Small intestine (tissue), 7 donors: ENCODE results near the gene MRO. TPM values are rescaled to one million over a fixed set of nuclear protein-coding genes. Genes with fewer than 3 reads are reported as not detected.

Source experiments
- DNase-seq, 2 donors: peaks; one replicate each; pipeline versions ENCODE4 v3.0.0 to v3.0.0-alpha.2; 2013
- FAIRE-seq: peaks from 2 replicates; lab custom pipeline; 2012; peaks lifted over from hg19 to GRCh38; lab: Jason Lieb, UNC
- H3K27ac ChIP-seq, 3 donors: one replicate each; pipeline ENCODE4 v1.5.1; 2013; ENCODE audit warnings: low read length in 2 of 3, mild to moderate bottlenecking in 2 of 3, control low read depth in 1 of 3, inconsistent platforms in 1 of 3, low read depth in 1 of 3, moderate library complexity in 1 of 3
- H3K27me3 ChIP-seq, 3 donors: one replicate each; pipeline ENCODE4 v1.6.1; 2013; ENCODE audit warnings: low read length in 3 of 3, inconsistent platforms in 1 of 3; ENCODE audit not compliant: control insufficient read depth in 3 of 3, insufficient read depth in 3 of 3
- H3K36me3 ChIP-seq, 3 donors: one replicate each; pipeline ENCODE4 v1.6.1; 2013; ENCODE audit warnings: low read length in 3 of 3, inconsistent platforms in 1 of 3, low read depth in 1 of 3, mild to moderate bottlenecking in 1 of 3, moderate library complexity in 1 of 3; ENCODE audit not compliant: control insufficient read depth in 3 of 3, insufficient read depth in 2 of 3
- H3K4me1 ChIP-seq, 3 donors: one replicate each; pipeline ENCODE4 v1.6.1; 2013; ENCODE audit warnings: low read length in 2 of 3, inconsistent platforms in 1 of 3, low read depth in 1 of 3, mild to moderate bottlenecking in 1 of 3, moderate library complexity in 1 of 3; ENCODE audit not compliant: control insufficient read depth in 3 of 3, insufficient read depth in 2 of 3
- H3K4me3 ChIP-seq, 3 donors: one replicate each; pipeline ENCODE4 v1.5.1; 2013; ENCODE audit warnings: low read length in 3 of 3, control low read depth in 1 of 3, inconsistent platforms in 1 of 3, low read depth in 1 of 3, mild to moderate bottlenecking in 1 of 3, moderate library complexity in 1 of 3
- H3K9me3 ChIP-seq, 2 donors: one replicate each; pipeline ENCODE4 v1.6.1; 2013; ENCODE audit warnings: low read depth in 1 of 2, low read length in 1 of 2; ENCODE audit not compliant: control insufficient read depth in 2 of 2, insufficient read depth in 1 of 2
- WGBS, 3 donors: extraction: QIAGEN DNeasy Blood & Tissue Kit; methylation state at CpG; one replicate each; pipeline ENCODE4 v1.1.7; 2013; 5-methylcytosine and 5-hydroxymethylcytosine counted together
- polyA plus RNA-seq, 4 donors: library from polyadenylated mRNA; stranded (reverse) in 3 of 4; unstranded in 1 of 4; fragments of 200-250 nt in 3 of 4; fragments of 120-200 nt in 1 of 4; gene quantifications; one replicate each; pipeline versions ENCODE4 v1.2.1 to v1.2.3, GENCODE V29; 2013
- donor health status: healthy with polysubstance abuse.
- donor health status: control.
- donor health status: control.
- donor health status: Bipolar disorder and iron deficiency.
- donor health status: healthy.

The MRO gene
- polyA plus RNA-seq, 4 donors = 2.9 to 19.2 (median 7.7) TPM

GRCh38 chr18:50751490-50751889, 68.3 kb downstream of the MRO start:
- H3K9me3 ChIP-seq = peaks cover 0 to 8% of the 10 kb centered on the region in 2 donors
- H3K36me3 ChIP-seq = no peaks in the 10 kb centered on the region
- WGBS, 3 donors = 50 to 83% (median 60%) methylated on average over 5 of the region's 5 CpGs
- H3K27me3 ChIP-seq = no peaks in the 10 kb centered on the region
- no peak overlapping the region for H3K4me3 ChIP-seq
- H3K27ac ChIP-seq = no peak overlapping the region
- DNase-seq (no peak), FAIRE-seq (no peak)
- no peaks in the 10 kb centered on the region for H3K4me1 ChIP-seq

- FAIRE-seq (no peak), DNase-seq (no peak)
- Histone ChIP-seq H3K4me1 (no peaks in the 10 kb centered on the region), H3K4me3 (no peak overlapping the region), H3K27ac (no peak overlapping the region), H3K9me3 (peaks cover 0 to 8% of the 10 kb centered on the region in 2 donors), H3K27me3 (no peaks in the 10 kb centered on the region), H3K36me3 (no peaks in the 10 kb centered on the region)
- 65 to 89% (median 82%) methylated on average over 2 of the region's 2 CpGs for WGBS, 3 donors
These were observed 69.3 kb downstream of the MRO start for GRCh38 chr18:50750546-50750945.

DNA sequence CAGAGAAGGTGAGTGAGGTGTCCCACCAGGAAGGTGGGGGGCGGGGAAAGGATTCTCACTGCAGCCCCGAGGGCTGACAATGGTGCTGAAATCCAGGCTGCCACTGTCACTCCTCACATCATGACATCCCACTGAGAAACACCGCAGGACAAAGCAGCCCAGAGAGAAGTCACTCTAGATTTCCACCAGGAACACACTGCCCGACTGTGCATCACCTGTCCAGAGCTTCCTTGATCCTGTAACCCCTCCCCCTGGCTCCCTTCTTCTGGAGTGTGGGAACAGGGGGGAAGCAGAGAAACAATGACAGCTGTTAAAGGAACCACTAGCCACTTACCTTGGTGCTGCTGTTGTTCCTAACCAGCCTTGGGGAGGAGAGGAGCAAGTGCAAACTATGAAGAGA, 69.9 kb downstream of the MRO start:
- FAIRE-seq (no peak), DNase-seq (no peak)
- H3K27me3 ChIP-seq = no peaks in the 10 kb centered on the region
- WGBS, 3 donors = 60 to 73% (median 68%) methylated on average over 4 of the region's 4 CpGs
- H3K9me3 ChIP-seq = peaks cover 0 to 8% of the 10 kb centered on the region in 2 donors
- H3K27ac ChIP-seq = no peak overlapping the region
- H3K36me3 ChIP-seq = no peaks in the 10 kb centered on the region
- no peak overlapping the region for H3K4me3 ChIP-seq
- no peaks in the 10 kb centered on the region for H3K4me1 ChIP-seq

DNA sequence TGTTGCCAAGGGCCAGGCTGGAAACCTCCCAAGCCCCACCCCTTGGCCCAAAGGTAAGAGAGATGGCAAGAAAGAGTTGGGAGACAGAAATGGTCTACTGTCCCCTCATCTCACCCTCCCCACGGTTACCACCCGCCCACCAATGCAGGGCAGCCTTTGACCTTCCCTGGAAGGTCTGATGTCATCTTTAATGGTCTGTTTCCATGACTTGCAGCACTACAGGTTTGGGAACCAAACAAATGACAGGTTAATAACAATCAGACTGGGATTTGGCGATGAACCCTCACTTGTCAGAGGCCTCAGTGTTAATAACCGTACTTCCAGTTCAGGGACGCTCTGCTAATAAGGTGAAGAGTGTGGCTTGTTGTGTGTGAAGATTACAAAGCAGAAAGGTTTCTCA, 70.4 kb downstream of the MRO start:
- DNase-seq (no peak), FAIRE-seq (no peak)
- Histone ChIP-seq H3K4me1 (no peaks in the 10 kb centered on the region), H3K9me3 (peaks cover 0 to 10% of the 10 kb centered on the region in 2 donors), H3K4me3 (no peak overlapping the region), H3K27ac (no peak overlapping the region), H3K27me3 (no peaks in the 10 kb centered on the region), H3K36me3 (no peaks in the 10 kb centered on the region)
- 58 to 80% (median 76%) methylated on average over 5 of the region's 5 CpGs for WGBS, 3 donors

DNA sequence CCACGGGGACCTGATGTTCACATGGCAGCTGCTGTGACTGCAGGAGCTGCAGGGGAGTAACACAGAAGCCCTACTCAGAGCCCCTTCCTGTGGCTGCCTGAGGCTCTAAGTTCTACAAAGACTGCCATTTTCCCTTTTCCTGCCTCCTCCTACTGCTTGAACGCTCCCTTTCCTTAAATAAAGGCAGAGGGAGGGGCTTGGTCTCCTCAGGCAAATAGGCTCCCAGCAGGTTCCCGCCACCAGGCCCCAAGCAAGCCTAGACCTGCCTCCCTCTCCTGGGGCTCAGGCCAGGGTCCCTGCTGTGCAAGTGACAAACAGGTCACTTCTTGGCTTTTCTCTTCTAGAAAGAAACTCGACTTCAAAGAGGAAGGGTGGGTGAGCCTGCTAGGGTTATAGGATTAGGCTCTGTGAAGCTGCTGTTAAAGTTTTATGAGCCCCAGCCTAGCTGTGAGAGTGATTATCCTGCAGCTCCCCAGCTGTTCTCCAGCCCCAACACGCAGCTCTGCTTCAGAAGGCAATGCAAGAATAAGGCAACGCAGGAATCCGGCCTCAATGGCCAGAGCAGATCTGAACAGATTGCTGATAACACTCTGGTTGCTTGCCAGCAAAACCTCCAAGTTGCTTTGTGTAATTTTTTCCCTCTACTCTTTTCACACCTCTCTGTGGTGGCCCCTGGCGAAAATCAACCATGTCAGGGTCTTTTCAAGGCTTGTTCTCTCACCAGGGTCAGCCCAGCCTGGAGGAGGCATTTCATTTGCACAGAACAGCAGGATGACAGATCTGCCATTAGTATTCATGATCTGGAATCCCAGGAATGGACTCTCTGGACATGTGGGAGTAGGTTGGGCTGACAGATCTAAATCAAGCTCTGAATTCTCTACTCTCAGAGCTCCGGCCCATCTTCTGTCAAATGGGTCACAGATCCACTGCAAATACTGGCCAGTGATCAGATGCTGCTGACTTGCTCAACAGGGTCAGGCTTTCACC, 71.3 kb downstream of the MRO start:
- FAIRE-seq (no peak), DNase-seq (peak; percentile 9 to 16)
- peaks cover 0 to 11% of the 10 kb centered on the region in 2 donors for H3K9me3 ChIP-seq
- WGBS, 3 donors = 46 to 57% (median 51%) methylated on average over 9 of the region's 9 CpGs
- H3K27ac ChIP-seq = no peak overlapping the region
- H3K4me3 ChIP-seq = no peak overlapping the region
- no peaks in the 10 kb centered on the region for H3K4me1 ChIP-seq
- no peaks in the 10 kb centered on the region for H3K27me3 ChIP-seq
- H3K36me3 ChIP-seq = no peaks in the 10 kb centered on the region

GRCh38 chr18:50747849-50748242, 72.0 kb downstream of the MRO start:
- H3K4me3 ChIP-seq = no peak overlapping the region
- H3K36me3 ChIP-seq = no peaks in the 10 kb centered on the region
- peaks cover 0 to 13% of the 10 kb centered on the region in 2 donors for H3K9me3 ChIP-seq
- FAIRE-seq (no peak), DNase-seq (no peak)
- no peaks in the 10 kb centered on the region for H3K4me1 ChIP-seq
- no peak overlapping the region for H3K27ac ChIP-seq
- 3 to 53% (median 7%) methylated on average over 1 of the region's 1 CpG for WGBS, 3 donors
- H3K27me3 ChIP-seq = no peaks in the 10 kb centered on the region

DNA sequence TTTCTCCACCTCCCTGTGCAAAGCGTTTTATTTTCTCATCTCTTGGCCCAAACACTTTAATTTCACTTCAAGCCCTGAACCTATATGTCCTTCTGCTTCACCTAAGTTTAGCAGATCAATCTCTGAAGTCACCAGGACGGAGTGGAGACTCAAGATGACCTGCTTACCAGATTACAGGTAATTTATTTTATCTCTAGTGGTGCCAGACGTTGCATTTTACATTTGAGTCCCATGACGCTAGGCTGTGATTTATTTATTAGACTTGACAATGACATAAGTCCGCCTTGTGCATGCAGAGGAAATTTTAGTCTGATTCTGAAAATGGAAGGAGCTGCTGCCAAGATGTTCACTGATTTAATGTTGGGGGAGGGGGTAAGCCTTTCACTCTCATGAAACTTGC, 73.9 kb downstream of the MRO start:
- Histone ChIP-seq H3K27me3 (no peaks in the 10 kb centered on the region), H3K36me3 (no peaks in the 10 kb centered on the region), H3K27ac (no peak overlapping the region), H3K4me1 (no peaks in the 10 kb centered on the region), H3K4me3 (no peak overlapping the region), H3K9me3 (peaks cover 0 to 17% of the 10 kb centered on the region in 2 donors)
- 55 to 78% (median 73%) methylated on average over 5 of the region's 5 CpGs for WGBS, 3 donors
- DNase-seq (no peak), FAIRE-seq (no peak)
